T-cell (primary cell): ENCODE data around the gene TGM1. TPM values are rescaled to one million over a fixed set of nuclear protein-coding genes. Genes with fewer than 3 reads are reported as not detected.

Source experiments
- ATAC-seq, 4 experiments: fragments of 200-7000 bp in 3 of 4; fragments of 150-1000 bp in 1 of 4; cut with Tn5 transposase; replicated peaks in 1 of 4; 1 replicate in 3 of 4; 2 replicates in 1 of 4; pipeline ENCODE4 v1.10.0; 2021; ENCODE audit warnings: moderate library complexity in 3 of 4, mild to moderate bottlenecking in 2 of 4, moderate number of reproducible peaks in 1 of 4
- CTCF ChIA-PET, 2 donors: fragments of 300-600 bp; sonication (Branson Sonifier 250); formaldehyde crosslinking; loops; one replicate each; lab custom pipeline; 2022; ENCODE audit warnings: antibody characterized with exemption in 2 of 2; lab: Charles Lee
- POLR2A ChIA-PET, 2 donors: fragments of 300-600 bp; sonication (Branson Sonifier 250); formaldehyde crosslinking; loops; one replicate each; lab custom pipeline; 2022; ENCODE audit warnings: antibody characterized with exemption in 2 of 2; lab: Charles Lee
- DNase-seq, 35 experiments: peaks; one replicate each; pipeline versions ENCODE4 v3.0.0 to v3.0.0-alpha.2; 2013 to 2023
- H3K27ac ChIP-seq: one replicate; pipeline ENCODE4 v1.5.1; 2013; ENCODE audit warnings: low read length
- H3K27me3 ChIP-seq, 2 experiments: replicated peaks in 1 of 2; 1 replicate in 1 of 2; 2 replicates in 1 of 2; pipeline versions ENCODE4 v1.6.1 to v1.7.0; 2013; ENCODE audit warnings: low read length in 1 of 2, mixed read lengths in 1 of 2; ENCODE audit not compliant: control insufficient read depth in 2 of 2, insufficient read depth in 2 of 2; ENCODE audit errors: extremely low read depth in 1 of 2
- H3K36me3 ChIP-seq, 2 donors: 1 replicate in 1 of 2; 2 replicates in 1 of 2; pipeline versions ENCODE4 v1.6.1 to v1.7.0; 2013; ENCODE audit warnings: low read length in 1 of 2; ENCODE audit not compliant: control insufficient read depth in 2 of 2, insufficient read depth in 1 of 2; ENCODE audit errors: extremely low read depth in 1 of 2
- H3K4me1 ChIP-seq, 2 experiments: 1 replicate in 1 of 2; 2 replicates in 1 of 2; pipeline versions ENCODE4 v1.6.1 to v1.7.0; 2013; ENCODE audit warnings: low read length in 2 of 2, mixed read lengths in 1 of 2; ENCODE audit not compliant: insufficient read depth in 2 of 2, control insufficient read depth in 1 of 2; ENCODE audit errors: extremely low read depth in 1 of 2
- H3K4me3 ChIP-seq, 2 donors: 1 replicate in 1 of 2; 2 replicates in 1 of 2; pipeline versions ENCODE4 v1.5.1 to v1.7.0; 2013; ENCODE audit warnings: mild to moderate bottlenecking in 2 of 2, low read length in 1 of 2, moderate library complexity in 1 of 2; ENCODE audit not compliant: control insufficient read depth in 1 of 2; ENCODE audit errors: extremely low read depth in 1 of 2
- H3K9me3 ChIP-seq: 2 replicates; pipeline ENCODE4 v1.7.0; 2013
- H3K27ac Mint-ChIP-seq, 2 donors: one replicate each; pipeline ENCODE4 v1.8.0; 2020 to 2021; ENCODE audit warnings: mild to moderate bottlenecking in 2 of 2, mixed read lengths in 2 of 2
- H3K27me3 Mint-ChIP-seq, 2 donors: one replicate each; pipeline ENCODE4 v1.8.0; 2021 to 2022; ENCODE audit warnings: mixed read lengths in 2 of 2
- H3K36me3 Mint-ChIP-seq: one replicate; pipeline ENCODE4 v1.8.0; 2021; ENCODE audit warnings: mixed read lengths
- H3K4me1 Mint-ChIP-seq, 3 donors: one replicate each; pipeline ENCODE4 v1.8.0; 2020 to 2022; ENCODE audit warnings: mixed read lengths in 3 of 3, mild to moderate bottlenecking in 1 of 3
- H3K4me3 Mint-ChIP-seq, 3 donors: one replicate each; pipeline ENCODE4 v1.8.0; 2020 to 2022; ENCODE audit warnings: mild to moderate bottlenecking in 3 of 3, mixed read lengths in 3 of 3, moderate library complexity in 3 of 3
- H3K9me3 Mint-ChIP-seq, 3 donors: one replicate each; pipeline ENCODE4 v1.8.0; 2020 to 2022; ENCODE audit warnings: mixed read lengths in 3 of 3
- WGBS: methylation state at CpG from one replicate; pipeline ENCODE4 v1.1.5; 2013; ENCODE audit warnings: missing lambda C conversion rate; ENCODE audit not compliant: insufficient coverage; 5-methylcytosine and 5-hydroxymethylcytosine counted together
- total RNA-seq, 35 experiments: library from RNA in 6 of 35; stranded (reverse) in 6 of 35; fragments of 120-200 nt in 1 of 35; gene quantifications; one replicate each; pipeline versions ENCODE4 v1.2.1 to v1.2.4 and lab custom pipeline; 2013 to 2026

The TGM1 gene
- total RNA-seq, 5 donors from 2014 or later (not counting 1 experiment from before 2014, with no cell fraction given): 4.9 to 13.5 (median 9.4) TPM

DNA sequence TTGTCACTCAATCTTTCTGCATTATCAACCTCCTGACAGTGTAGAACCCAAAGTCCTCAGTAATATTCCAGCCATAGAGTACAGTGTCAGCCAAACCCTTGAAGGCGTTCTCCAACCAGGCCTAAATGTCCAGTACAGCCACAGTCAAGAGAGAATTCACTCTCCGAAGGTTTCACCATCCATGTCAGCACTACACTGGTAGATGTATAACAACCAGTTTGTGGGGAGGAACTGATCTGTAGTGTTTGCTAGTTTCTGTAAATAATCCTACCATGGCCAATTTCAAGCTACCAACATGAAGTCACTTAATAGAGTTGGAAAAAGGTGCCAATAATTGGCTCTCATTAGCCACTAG lies 46.7 kb downstream of the TGM1 start:
- H3K4me1 ChIP-seq: peaks cover 19 to 41% of the 10 kb centered on the region in 2 experiments
- H3K27ac ChIP-seq: peak overlapping the region; percentile 86
- ChIA-PET POLR2A (interaction anchor here (0.6 to 1.0 kb wide), 4 partner anchors 18 to 26 kb away, joined by 3 to 5 read pairs (median 4); partner anchors contain the start of gene TINF2 (in 1 of the 2)), CTCF (interaction anchor here (0.7 to 2.5 kb wide), 10 partner anchors 8 to 220 kb away, joined by 3 to 26 read pairs (median 3); partner anchors contain the start of genes IPO4 (in 1 of the 2) and TINF2 (in 1 of the 2))
- DNase-seq (no peak), ATAC-seq (no peak)
- H3K4me3 Mint-ChIP-seq: peak overlapping the region; percentile 86 to 93 (median 92)
- H3K9me3 Mint-ChIP-seq: no peaks in the 10 kb centered on the region
- 80% methylated on average over 1 of the region's 2 CpGs for WGBS
- no peaks in the 10 kb centered on the region for H3K27me3 ChIP-seq
- H3K4me1 Mint-ChIP-seq: peaks cover 39 to 48% (median 48%) of the 10 kb centered on the region in 3 donors
- peak overlapping the region in 1 of 2 donors; percentile 67 for H3K4me3 ChIP-seq
- H3K36me3 Mint-ChIP-seq: peaks cover 17% of the 10 kb centered on the region
- H3K27ac Mint-ChIP-seq: peak overlapping the region; percentile 95 to 97
- no peaks in the 10 kb centered on the region for H3K9me3 ChIP-seq
- no peaks in the 10 kb centered on the region for H3K27me3 Mint-ChIP-seq
- peaks cover 2 to 9% of the 10 kb centered on the region in 2 donors for H3K36me3 ChIP-seq

DNA sequence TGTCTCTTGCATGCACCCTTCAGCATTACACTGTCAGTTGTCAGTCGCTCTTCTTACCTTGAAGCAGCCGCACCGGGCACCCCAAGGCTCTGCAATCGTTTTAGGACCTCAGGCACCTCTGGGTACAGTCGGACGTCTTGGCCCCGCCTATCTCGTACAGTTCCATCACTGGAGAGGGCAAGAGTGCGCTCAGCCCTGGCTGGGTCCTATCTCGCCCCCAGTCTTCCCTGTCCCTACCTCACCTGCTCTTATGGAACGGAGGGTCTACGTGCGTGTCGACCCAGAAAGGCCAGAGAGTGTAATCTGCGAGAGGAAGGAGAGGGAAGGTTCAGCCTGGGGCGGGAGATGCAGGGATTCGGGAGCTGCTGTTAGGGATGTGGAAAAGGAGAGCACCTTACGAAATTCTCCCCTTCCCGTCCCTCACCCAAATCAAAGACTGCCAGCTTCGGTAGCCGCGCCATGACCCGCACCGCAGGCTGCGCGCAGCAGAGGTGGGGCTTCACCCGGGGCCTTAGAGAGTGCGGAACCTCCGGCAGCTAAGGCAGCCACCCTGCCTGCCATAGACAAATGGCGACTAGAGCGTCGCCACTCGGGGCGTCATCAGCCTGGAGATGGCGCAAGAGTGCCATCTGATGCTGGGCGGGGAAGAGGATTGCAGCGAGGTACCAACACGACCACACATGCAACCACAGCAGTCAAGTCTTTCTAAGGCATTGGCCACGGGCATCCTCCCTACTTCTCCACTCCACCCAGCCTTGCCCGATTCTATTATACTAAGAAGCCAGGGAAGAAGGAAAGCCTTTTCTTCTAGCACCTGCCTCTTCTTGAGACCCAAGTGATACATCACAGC lies 47.3 kb downstream of the TGM1 start, which contains the start of gene MDP1:
MDP1 (minus strand) TSS at position 572 of the 850 bp plus-strand sequence; CDS start at position 461, 111 bp downstream.
- H3K4me3 ChIP-seq: peak within 1 kb of the TSS; percentile 67 to 89
- no peaks in the 10 kb centered on the region for H3K27me3 Mint-ChIP-seq
- 0% methylated on average over 26 of the region's 40 CpGs for WGBS
- H3K36me3 Mint-ChIP-seq: peaks cover 19% of the 10 kb centered on the region
- DNase-seq (peak; percentile 73 to 96 (median 85)), ATAC-seq (peak; percentile 74 to 82 (median 80))
- peaks cover 5 to 14% of the 10 kb centered on the region in 2 donors for H3K36me3 ChIP-seq
- CTCF ChIA-PET: interaction anchor here (0.7 to 2.5 kb wide), 13 partner anchors 9 to 1200 kb away, joined by 3 to 26 read pairs (median 3); partner anchors contain the start of genes IPO4 (in 1 of the 2), LTB4R2 (in 1 of the 2) and TINF2 (in 1 of the 2)
- peaks cover 42 to 54% (median 50%) of the 10 kb centered on the region in 3 donors for H3K4me1 Mint-ChIP-seq
- POLR2A ChIA-PET: interaction anchor here (0.7 to 1.0 kb wide), 4 partner anchors 17 to 61 kb away, joined by 3 to 5 read pairs (median 4); partner anchors contain the start of gene TINF2 (in 1 of the 2)
- H3K27ac ChIP-seq: peak within 1 kb of the TSS; percentile 86
- H3K27me3 ChIP-seq: no peaks in the 10 kb centered on the region
- no peaks in the 10 kb centered on the region for H3K9me3 ChIP-seq
- peak within 1 kb of the TSS; percentile 95 to 97 for H3K27ac Mint-ChIP-seq
- H3K4me1 ChIP-seq: peaks cover 21 to 45% of the 10 kb centered on the region in 2 experiments
- peak within 1 kb of the TSS; percentile 86 to 93 (median 92) for H3K4me3 Mint-ChIP-seq
- no peaks in the 10 kb centered on the region for H3K9me3 Mint-ChIP-seq

DNA sequence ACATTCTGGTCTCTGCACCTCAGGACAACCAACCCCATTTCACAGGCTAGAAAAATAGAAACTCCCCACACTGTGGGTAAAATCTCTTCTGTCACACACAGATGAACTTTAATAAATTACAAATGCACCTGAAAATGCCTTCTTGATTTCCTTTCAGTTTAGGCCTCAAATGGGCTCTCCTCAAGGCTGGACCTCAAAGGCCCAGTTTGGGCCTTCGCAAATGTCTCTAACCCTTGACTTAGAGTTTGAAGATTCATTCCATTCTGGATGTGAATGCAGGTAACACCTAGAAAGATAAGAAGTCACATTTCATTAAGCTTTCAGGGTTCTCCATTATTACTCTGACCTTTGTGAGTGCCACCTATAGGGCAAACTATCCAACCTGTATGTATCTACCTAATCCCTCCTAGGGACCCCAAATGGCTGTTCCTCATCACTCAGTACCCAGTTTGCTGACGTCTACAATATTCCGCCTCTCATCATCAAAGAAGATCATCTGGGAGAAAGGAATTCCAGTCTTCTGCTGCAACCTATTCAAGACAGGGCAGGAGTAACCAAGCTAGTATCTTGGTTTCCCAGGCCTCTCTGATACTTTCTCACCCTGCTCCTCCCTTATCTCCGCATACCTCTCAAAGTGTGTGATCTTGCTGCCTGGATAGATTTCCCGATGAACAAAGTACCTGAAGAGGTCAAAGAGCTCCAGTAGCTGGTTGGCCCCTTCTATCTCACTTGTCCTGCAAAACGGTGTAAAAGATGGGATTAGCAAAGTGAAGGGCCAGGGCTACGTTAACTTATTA lies 48.9 kb downstream of the TGM1 start:
- Mint-ChIP-seq H3K27me3 (no peaks in the 10 kb centered on the region), H3K4me1 (peaks cover 52 to 64% (median 58%) of the 10 kb centered on the region in 3 donors), H3K4me3 (peak overlapping the region; percentile 86 to 92 (median 89)), H3K9me3 (no peaks in the 10 kb centered on the region), H3K36me3 (peaks cover 33% of the 10 kb centered on the region), H3K27ac (peak overlapping the region; percentile 94 to 95)
- Histone ChIP-seq H3K4me3 (peak overlapping the region; percentile 81 to 99), H3K27me3 (no peaks in the 10 kb centered on the region), H3K36me3 (peaks cover 5 to 31% of the 10 kb centered on the region in 2 donors), H3K4me1 (peaks cover 21 to 45% of the 10 kb centered on the region in 2 experiments), H3K9me3 (no peaks in the 10 kb centered on the region), H3K27ac (peak overlapping the region; percentile 99)
- POLR2A ChIA-PET: interaction anchor here (0.6 to 3.6 kb wide), 8 partner anchors 14 to 636 kb away, joined by 3 to 22 read pairs (median 4); partner anchors contain the start of genes JPH4 (in 1 of the 2), TINF2 (in 1 of the 2) and TM9SF1 (in 1 of the 2)
- no peak for DNase-seq
- no peak for ATAC-seq
- 100% methylated on average over 4 of the region's 7 CpGs for WGBS
- CTCF ChIA-PET: interaction anchor here (0.7 to 1.7 kb wide), 6 partner anchors 20 to 218 kb away, joined by 3 to 12 read pairs (median 6); partner anchors contain the start of gene TINF2 (in 1 of the 2)

DNA sequence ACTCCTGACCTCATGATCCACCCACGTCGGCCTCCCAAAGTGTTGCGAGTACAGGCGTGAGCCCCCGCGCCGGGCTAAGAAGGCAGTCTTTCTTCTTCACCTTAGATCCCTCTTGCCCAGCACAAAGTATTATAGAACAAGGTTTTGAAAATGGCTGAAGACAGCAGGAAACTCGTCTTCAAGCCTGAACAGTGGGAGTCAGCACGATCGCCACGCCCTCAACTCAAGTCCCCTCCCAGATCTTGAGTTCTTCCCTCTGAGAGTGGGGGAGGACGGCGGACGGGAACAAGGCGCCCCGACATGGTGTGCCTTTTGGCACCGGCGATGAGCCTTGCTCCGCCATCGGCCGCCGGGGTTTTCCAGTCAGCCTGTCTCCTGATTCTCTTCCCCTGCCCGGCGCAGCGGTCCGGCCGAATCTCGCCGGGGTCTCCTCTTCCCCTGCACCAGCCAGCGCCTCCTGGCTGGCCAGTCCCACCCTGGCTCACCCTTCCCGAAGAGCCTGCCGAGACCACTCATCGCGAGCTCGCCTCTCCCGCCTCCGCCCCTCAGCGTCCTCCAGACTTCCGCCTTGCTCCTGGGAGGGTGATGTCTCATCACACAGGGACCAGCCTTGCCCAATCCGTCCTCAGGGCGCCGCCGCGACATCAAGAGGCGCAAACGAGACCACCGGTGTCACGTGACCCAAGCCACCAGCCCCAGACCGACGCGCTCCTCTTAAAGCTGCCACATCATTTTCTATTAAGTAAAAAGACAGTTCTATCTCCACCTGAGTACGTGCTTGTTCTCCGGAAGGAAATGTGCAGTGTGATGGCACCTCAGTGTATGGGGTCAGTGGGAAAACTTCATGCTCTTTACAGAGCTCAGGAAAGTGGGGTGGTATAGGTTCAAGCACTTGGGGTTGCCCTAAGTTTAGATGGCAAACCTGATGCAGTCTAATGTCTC lies 49.8 kb downstream of the TGM1 start, which contains the start of gene CHMP4A:
CHMP4A (minus strand) TSS at position 565 of the 942 bp plus-strand sequence; CDS start at position 516, 49 bp downstream.
- Histone ChIP-seq H3K9me3 (no peaks in the 10 kb centered on the region), H3K27me3 (no peaks in the 10 kb centered on the region), H3K4me3 (peak within 1 kb of the TSS; percentile 81 to 99), H3K4me1 (peaks cover 21 to 45% of the 10 kb centered on the region in 2 experiments), H3K27ac (peak within 1 kb of the TSS; percentile 99), H3K36me3 (peaks cover 10 to 37% of the 10 kb centered on the region in 2 donors)
- ChIA-PET POLR2A (interaction anchor here (0.5 to 3.6 kb wide), 8 partner anchors 15 to 635 kb away, joined by 3 to 22 read pairs (median 4); partner anchors contain the start of genes JPH4 (in 1 of the 2), TINF2 (in 1 of the 2) and TM9SF1 (in 1 of the 2)), CTCF (interaction anchor here (0.6 to 1.7 kb wide), 5 partner anchors 20 to 219 kb away, joined by 3 to 12 read pairs (median 5); partner anchors contain the start of gene TINF2 (in 1 of the 2))
- Mint-ChIP-seq H3K27me3 (no peaks in the 10 kb centered on the region), H3K36me3 (peaks cover 36% of the 10 kb centered on the region), H3K4me3 (peak within 1 kb of the TSS; percentile 86 to 92 (median 89)), H3K27ac (peak within 1 kb of the TSS; percentile 94 to 95), H3K4me1 (peaks cover 55 to 67% (median 58%) of the 10 kb centered on the region in 3 donors), H3K9me3 (no peaks in the 10 kb centered on the region)
- DNase-seq: peak; percentile 84 to 98 (median 96)
- WGBS: under 1% methylated on average over 38 of the region's 53 CpGs
- peak; percentile 76 to 82 (median 78) for ATAC-seq

DNA sequence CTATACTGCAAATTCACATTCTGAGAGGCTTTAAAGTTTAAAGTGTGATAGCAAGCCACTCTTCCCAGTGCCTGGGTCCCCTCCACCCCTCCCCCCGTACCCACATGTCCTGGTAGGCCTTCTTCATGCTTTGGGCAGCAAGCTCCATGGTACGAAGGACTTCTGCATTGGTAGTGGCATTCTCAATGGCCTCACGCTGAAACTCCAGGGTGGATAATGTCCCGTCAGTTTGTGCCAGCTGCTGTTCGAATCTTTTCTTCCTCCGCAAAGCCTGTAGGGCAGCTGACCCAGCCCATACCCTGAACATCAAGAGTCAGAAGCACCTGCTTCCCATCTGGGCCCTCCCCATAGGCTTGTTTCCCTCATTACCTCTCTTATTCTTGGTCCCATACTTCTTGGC lies 51.7 kb downstream of the TGM1 start:
- no peak overlapping the region for H3K27ac ChIP-seq
- CTCF ChIA-PET: no interaction called here
- WGBS: 93% methylated on average over 5 of the region's 6 CpGs
- DNase-seq (no peak), ATAC-seq (no peak)
- no peak overlapping the region for H3K4me3 ChIP-seq
- peaks cover 63 to 76% (median 67%) of the 10 kb centered on the region in 3 donors for H3K4me1 Mint-ChIP-seq
- no peaks in the 10 kb centered on the region for H3K9me3 ChIP-seq
- H3K4me1 ChIP-seq: peaks cover 18 to 53% of the 10 kb centered on the region in 2 experiments
- H3K27me3 ChIP-seq: no peaks in the 10 kb centered on the region
- POLR2A ChIA-PET: interaction anchor here (0.7 to 3.6 kb wide), 4 partner anchors 16 to 28 kb away, joined by 3 to 17 read pairs (median 4); partner anchors contain the start of gene TM9SF1 (in 2 of the 2)
- no peaks in the 10 kb centered on the region for H3K27me3 Mint-ChIP-seq
- H3K36me3 ChIP-seq: peaks cover 18 to 51% of the 10 kb centered on the region in 2 donors
- peak overlapping the region; percentile 86 to 92 (median 89) for H3K4me3 Mint-ChIP-seq
- H3K9me3 Mint-ChIP-seq: no peaks in the 10 kb centered on the region
- peak overlapping the region; percentile 94 to 95 for H3K27ac Mint-ChIP-seq
- H3K36me3 Mint-ChIP-seq: peaks cover 45% of the 10 kb centered on the region
